HFFc6 (cell line): ENCODE data around the gene EME2. TPM values are rescaled to one million over a fixed set of nuclear protein-coding genes. Genes with fewer than 3 reads are reported as not detected.

Source experiments
- DNase-seq: peaks from one replicate; pipeline ENCODE4 v3.0.0-alpha.2; 2018
- H3K27ac Mint-ChIP-seq: 2 replicates; pipeline ENCODE4 v1.8.0; 2020; ENCODE audit warnings: mild to moderate bottlenecking, mixed read lengths
- H3K27me3 Mint-ChIP-seq: 2 replicates; pipeline ENCODE4 v1.8.0; 2021; ENCODE audit warnings: mild to moderate bottlenecking, moderate library complexity, mixed read lengths; ENCODE audit not compliant: insufficient read depth
- H3K36me3 Mint-ChIP-seq: 2 replicates; pipeline ENCODE4 v1.8.0; 2021; ENCODE audit warnings: low read depth, mixed read lengths
- H3K4me1 Mint-ChIP-seq: 2 replicates; pipeline ENCODE4 v1.8.0; 2020; ENCODE audit warnings: low read depth, mixed read lengths
- H3K4me3 Mint-ChIP-seq: 2 replicates; pipeline ENCODE4 v1.8.0; 2020; ENCODE audit warnings: mild to moderate bottlenecking, moderate library complexity, mixed read lengths
- H3K9me3 Mint-ChIP-seq: 2 replicates; pipeline ENCODE4 v1.8.0; 2020; ENCODE audit warnings: mild to moderate bottlenecking, mixed read lengths
- total RNA-seq, 6 experiments: library from RNA; stranded (reverse); fragmentation: NEBNext Ultra II Directional; extraction: Animal tissue kit (Norgen Biotek cat#: 25700); gene quantifications; 2 replicates in 1 of 6; 3 replicates in 5 of 6; pipeline ENCODE4 v1.2.3, GENCODE V29; 2021
- TF ChIP-seq, protein P1 (sequence below): fragments of 200-600 bp; sonication (generic); IDR thresholded peaks from 2 replicates; pipeline ENCODE4 v1.5.0; 2021; ENCODE audit warnings: antibody characterized with exemption, mild to moderate bottlenecking

The EME2 gene
- total RNA-seq, 6 experiments from 2014 or later: 11.4 to 16.1 (median 12.3) TPM

DNA sequence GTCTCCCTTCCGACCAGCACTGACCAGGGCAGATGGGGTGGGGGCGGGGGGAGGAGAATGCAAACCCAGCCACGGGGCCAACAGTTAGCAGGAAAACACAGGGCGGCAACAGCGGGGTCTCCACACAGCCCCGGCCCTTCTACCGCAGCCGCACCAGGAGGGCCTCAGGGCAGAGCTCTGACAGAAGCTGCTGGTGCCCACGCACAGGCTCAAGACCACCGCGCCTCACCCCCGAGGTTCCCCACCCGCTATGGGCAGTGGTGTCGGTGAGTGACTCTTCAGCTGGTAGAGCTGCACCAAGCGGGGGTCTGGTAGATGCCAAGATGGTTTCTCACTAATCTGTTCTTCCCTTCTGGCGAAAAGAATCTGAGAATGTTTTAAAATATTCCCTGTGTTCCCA lies 37.9 kb downstream of the EME2 start:
- TF ChIP-seq, protein P1, sequence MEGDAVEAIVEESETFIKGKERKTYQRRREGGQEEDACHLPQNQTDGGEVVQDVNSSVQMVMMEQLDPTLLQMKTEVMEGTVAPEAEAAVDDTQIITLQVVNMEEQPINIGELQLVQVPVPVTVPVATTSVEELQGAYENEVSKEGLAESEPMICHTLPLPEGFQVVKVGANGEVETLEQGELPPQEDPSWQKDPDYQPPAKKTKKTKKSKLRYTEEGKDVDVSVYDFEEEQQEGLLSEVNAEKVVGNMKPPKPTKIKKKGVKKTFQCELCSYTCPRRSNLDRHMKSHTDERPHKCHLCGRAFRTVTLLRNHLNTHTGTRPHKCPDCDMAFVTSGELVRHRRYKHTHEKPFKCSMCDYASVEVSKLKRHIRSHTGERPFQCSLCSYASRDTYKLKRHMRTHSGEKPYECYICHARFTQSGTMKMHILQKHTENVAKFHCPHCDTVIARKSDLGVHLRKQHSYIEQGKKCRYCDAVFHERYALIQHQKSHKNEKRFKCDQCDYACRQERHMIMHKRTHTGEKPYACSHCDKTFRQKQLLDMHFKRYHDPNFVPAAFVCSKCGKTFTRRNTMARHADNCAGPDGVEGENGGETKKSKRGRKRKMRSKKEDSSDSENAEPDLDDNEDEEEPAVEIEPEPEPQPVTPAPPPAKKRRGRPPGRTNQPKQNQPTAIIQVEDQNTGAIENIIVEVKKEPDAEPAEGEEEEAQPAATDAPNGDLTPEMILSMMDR: no peak
- no peak for DNase-seq
- Mint-ChIP-seq H3K9me3 (no peaks in the 10 kb centered on the region), H3K36me3 (peaks cover 13% of the 10 kb centered on the region; the same call in 1 of the 2 replicates), H3K4me1 (peaks cover 5% of the 10 kb centered on the region; the same call in 1 of the 2 replicates), H3K27me3 (no peaks in the 10 kb centered on the region), H3K4me3 (no peak overlapping the region), H3K27ac (no peak overlapping the region)

DNA sequence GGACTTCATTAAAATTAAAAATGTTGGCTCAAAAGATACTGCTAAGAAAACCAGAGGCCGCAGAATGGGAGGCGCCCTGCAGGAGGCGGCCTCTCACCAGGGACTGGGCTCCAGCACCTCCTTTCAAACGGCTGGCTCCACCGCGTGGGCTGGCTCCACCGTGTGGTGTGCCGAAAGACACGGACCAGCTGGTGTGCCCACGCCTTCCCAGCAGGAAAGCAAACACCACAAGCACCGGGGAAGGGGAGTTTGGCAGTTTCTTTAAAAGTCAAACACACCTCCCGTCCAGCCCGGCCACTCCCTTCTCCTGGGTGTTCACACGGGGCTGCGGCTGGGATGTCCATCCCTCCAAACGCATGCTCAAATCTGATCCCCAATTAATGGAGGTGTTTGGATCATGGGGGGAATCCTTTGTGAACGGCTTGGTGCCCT lies 40.1 kb downstream of the EME2 start:
- H3K36me3 Mint-ChIP-seq: peaks cover 8% of the 10 kb centered on the region; the same call in 1 of the 2 replicates
- no peaks in the 10 kb centered on the region for H3K9me3 Mint-ChIP-seq
- H3K4me1 Mint-ChIP-seq: peaks cover 5% of the 10 kb centered on the region; the same call in 1 of the 2 replicates
- TF ChIP-seq, protein P1: peak; percentile 69
- H3K27ac Mint-ChIP-seq: no peak overlapping the region
- no peak overlapping the region for H3K4me3 Mint-ChIP-seq
- DNase-seq: peak; percentile 35
- H3K27me3 Mint-ChIP-seq: no peaks in the 10 kb centered on the region

DNA sequence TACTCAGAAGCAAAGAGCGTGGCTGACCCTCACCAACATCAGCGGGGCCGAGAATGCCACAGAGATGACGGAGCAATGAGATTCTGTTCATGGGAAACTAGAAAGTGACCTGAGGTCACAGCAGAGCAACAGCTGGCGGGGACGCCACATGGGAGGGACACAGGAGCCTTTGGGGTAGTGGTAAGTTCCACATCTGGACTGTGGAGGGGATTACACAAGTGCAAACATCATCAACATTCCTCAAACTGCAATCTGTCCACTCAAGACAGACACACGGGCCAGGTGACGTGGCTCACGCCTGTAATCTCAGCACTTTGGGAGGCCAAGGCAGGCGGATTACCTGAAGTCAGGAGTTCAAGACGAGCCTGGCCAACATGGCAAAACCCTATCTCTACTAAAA lies 42.9 kb downstream of the EME2 start:
- H3K4me1 Mint-ChIP-seq: peaks cover 5% of the 10 kb centered on the region; the same call in 1 of the 2 replicates

DNA sequence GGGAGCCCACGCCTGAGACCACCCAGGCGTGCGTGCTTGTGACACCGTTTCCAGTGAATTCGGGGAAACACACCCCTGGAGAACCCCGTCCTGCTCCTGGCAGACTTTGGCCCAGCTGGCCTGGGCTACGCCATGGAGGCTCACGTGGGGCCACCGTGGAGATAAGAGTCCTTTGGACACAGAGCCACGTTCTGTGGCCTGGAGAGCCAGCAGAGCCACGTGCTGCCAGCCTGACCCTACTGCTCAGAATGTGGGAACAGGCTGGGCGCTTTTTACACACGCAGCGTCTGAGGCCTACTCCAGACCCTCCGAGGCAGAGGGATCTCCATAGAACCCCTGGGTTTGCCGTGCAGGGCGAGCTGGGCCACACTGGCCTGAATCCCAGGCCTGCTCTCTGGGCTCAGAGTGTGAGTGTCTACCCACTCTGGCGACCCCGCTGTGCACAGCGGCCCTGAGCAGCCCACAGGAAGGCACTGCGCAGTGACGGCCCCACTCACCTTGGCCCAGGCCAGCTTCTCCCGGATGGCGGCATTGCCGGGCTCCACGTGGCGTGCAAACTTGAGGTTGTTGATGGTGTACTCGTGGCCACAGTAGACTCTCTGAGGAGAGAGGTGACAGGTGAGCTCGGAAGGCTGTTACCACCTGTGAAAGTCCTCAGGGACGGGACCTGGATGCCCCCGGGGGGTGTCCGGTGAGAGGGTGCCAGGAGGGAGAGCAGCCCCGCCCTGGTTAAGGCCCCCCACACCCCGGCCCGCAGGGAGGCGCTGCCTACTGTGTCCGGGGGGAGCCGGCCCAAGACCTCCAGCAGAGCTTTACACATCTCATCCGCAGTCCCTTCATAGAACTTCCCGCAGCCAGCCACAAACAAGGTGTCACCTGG lies 44.0 kb downstream of the EME2 start:
- no peak overlapping the region for H3K4me3 Mint-ChIP-seq
- no peaks in the 10 kb centered on the region for H3K27me3 Mint-ChIP-seq

More for the DNA sequence above, 42.9 kb downstream of the EME2 start:
- H3K27ac Mint-ChIP-seq: no peak overlapping the region
- peaks cover 8% of the 10 kb centered on the region; the same call in 1 of the 2 replicates for H3K36me3 Mint-ChIP-seq
- no peak overlapping the region for H3K4me3 Mint-ChIP-seq
- TF ChIP-seq, protein P1: no peak
- H3K27me3 Mint-ChIP-seq: no peaks in the 10 kb centered on the region
- H3K9me3 Mint-ChIP-seq: no peaks in the 10 kb centered on the region
- DNase-seq: no peak

DNA sequence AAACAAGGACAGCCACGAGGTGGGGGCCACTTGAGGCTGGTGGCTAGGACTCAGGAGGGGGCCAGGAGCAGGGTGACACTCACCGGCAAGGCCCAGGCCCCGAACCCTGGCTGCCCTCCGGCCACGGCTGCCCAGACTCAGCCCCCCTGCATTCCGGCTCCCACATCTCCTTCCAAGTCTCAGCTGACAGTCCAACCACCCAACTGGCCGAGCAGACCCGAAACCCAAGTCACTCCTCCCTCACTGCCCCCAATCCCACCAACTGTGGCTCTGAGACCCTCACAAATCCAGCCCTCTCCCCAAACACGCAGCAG lies 44.6 kb downstream of the EME2 start:
- peaks cover 8% of the 10 kb centered on the region; the same call in 1 of the 2 replicates for H3K36me3 Mint-ChIP-seq

More for the DNA sequence above, 44.0 kb downstream of the EME2 start:
- no peaks in the 10 kb centered on the region for H3K9me3 Mint-ChIP-seq
- H3K36me3 Mint-ChIP-seq: peaks cover 8% of the 10 kb centered on the region; the same call in 1 of the 2 replicates
- H3K27ac Mint-ChIP-seq: no peak overlapping the region
- DNase-seq: no peak
- peaks cover 5% of the 10 kb centered on the region; the same call in 1 of the 2 replicates for H3K4me1 Mint-ChIP-seq
- TF ChIP-seq, protein P1: no peak

More for the DNA sequence above, 44.6 kb downstream of the EME2 start:
- no peak overlapping the region for H3K4me3 Mint-ChIP-seq
- no peaks in the 10 kb centered on the region for H3K9me3 Mint-ChIP-seq
- DNase-seq: no peak
- no peaks in the 10 kb centered on the region for H3K27me3 Mint-ChIP-seq
- no peak overlapping the region for H3K27ac Mint-ChIP-seq
- H3K4me1 Mint-ChIP-seq: peaks cover 5% of the 10 kb centered on the region; the same call in 1 of the 2 replicates
- TF ChIP-seq, protein P1: no peak
